ENCODE data around the gene SPRR2D. TPM values are rescaled to one million over a fixed set of nuclear protein-coding genes. Genes with fewer than 3 reads are reported as not detected.

Gene SPRR2D
- total RNA-seq, 2 experiments from 2014 or later = not detected

DNA sequence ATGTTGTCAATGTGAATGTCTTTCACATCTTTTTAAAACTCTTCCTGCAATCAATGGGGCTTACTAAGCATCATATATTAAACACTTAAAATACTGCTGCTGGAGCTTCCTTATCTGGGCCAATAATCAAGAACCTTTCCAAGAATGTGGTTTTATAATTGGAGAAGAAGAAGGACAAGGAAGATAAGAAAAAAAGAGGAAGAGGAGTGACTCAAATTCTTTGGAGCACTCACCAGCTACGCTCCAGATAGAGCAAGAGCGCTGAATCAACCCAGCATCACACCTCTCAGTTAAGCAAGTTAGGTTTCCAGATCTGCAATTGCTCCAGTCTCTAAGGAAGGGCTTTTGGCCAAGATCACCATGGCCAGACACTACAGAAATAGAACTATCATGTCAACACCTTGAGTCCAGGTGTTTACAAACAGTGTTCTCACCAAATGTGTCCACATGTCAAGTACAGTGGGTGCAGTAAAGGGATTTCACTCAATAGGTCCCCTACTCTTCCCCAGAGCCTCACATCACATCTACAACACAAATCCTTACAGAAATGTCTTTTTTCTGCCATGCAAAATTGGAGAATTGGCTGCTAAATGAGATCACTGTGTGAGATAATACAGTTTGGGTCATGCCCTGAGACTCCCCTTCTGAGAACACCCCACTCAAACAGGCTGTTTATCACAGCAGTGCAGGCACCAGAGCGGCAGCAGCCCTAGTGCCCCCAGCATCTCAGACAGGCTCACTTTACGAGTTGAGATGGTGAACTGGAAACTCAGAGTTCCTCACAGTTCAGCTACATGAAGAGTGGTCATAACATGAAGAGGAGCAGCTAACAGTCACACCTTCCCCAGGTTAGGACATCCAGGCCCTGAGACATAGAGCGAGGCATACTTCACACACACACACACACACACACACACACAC, 32.1 kb upstream of the SPRR2D start:
- Histone ChIP-seq H3K4me3 (ENCODE audit: low read length) (no peak overlapping the region), H3K36me3 (ENCODE audit: insufficient read depth, low read length) (no peaks in the 10 kb centered on the region), H3K9me3 (ENCODE audit: control insufficient read depth in 1 of 2, insufficient read depth in 1 of 2, low read length in 2 of 2) (no peaks in the 10 kb centered on the region), H3K27ac (ENCODE audit: low read depth in 1 of 2, low read length in 2 of 2) (no peak overlapping the region), H3K4me1 (ENCODE audit: insufficient read depth, low read length) (no peaks in the 10 kb centered on the region), H3K27me3 (ENCODE audit: control insufficient read depth in 1 of 2, insufficient read depth in 2 of 2, low read length in 2 of 2) (no peaks in the 10 kb centered on the region)
- Mint-ChIP-seq H3K36me3 (ENCODE audit: low read depth) (no peaks in the 10 kb centered on the region), H3K27ac (no peak overlapping the region), H3K4me1 (ENCODE audit: low read depth) (no peaks in the 10 kb centered on the region), H3K27me3 (peaks cover 37% of the 10 kb centered on the region), H3K4me3 (no peak overlapping the region), H3K9me3 (no peaks in the 10 kb centered on the region)
- TF ChIP-seq, protein P1, sequence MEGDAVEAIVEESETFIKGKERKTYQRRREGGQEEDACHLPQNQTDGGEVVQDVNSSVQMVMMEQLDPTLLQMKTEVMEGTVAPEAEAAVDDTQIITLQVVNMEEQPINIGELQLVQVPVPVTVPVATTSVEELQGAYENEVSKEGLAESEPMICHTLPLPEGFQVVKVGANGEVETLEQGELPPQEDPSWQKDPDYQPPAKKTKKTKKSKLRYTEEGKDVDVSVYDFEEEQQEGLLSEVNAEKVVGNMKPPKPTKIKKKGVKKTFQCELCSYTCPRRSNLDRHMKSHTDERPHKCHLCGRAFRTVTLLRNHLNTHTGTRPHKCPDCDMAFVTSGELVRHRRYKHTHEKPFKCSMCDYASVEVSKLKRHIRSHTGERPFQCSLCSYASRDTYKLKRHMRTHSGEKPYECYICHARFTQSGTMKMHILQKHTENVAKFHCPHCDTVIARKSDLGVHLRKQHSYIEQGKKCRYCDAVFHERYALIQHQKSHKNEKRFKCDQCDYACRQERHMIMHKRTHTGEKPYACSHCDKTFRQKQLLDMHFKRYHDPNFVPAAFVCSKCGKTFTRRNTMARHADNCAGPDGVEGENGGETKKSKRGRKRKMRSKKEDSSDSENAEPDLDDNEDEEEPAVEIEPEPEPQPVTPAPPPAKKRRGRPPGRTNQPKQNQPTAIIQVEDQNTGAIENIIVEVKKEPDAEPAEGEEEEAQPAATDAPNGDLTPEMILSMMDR (IDR thresholded peaks at IDR 0.05) = no peak
- ATAC-seq (ENCODE audit: poor library complexity) (no peak), DNase-seq (no peak)
- intact Hi-C loops (cut with DNase I, micrococcal nuclease) = no loop called here
- CTCF ChIA-PET = no interaction called here
- POLR2A ChIA-PET = no interaction called here

DNA sequence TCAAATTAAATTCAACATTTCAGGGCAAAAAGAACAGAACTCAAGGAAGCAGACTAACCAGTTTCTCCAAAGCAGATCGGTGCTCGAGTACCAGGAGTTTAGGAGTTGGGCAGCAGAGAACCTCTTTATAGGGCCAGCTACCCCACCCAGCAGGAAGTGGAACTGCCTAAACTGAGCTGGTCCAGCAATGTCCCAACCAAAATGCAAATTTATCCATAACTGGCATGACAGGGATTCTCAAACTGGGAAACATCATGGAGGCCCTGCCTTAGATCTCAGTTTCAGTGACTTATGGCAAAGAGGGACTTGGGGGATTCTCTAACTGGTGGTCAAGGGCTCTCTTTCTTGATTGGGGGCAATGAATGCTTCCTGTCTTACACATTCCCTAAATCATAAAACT, 30.6 kb upstream of the SPRR2D start, which contains the start of gene SPRR2B:
TSS of gene SPRR2B (minus strand) at position 101 of the 400 bp plus-strand sequence. CDS start 772 bp downstream, outside the sequence.
- Mint-ChIP-seq H3K36me3 (ENCODE audit: low read depth) (no peaks in the 10 kb centered on the region), H3K27me3 (peaks cover 43% of the 10 kb centered on the region), H3K4me1 (ENCODE audit: low read depth) (no peaks in the 10 kb centered on the region), H3K4me3 (no peak within 1 kb of the TSS), H3K9me3 (no peaks in the 10 kb centered on the region), H3K27ac (no peak within 1 kb of the TSS)
- POLR2A ChIA-PET = no interaction called here
- no peak for ATAC-seq (ENCODE audit: poor library complexity)
- H3K27me3 ChIP-seq (ENCODE audit: control insufficient read depth in 1 of 2, insufficient read depth in 2 of 2, low read length in 2 of 2) = no peaks in the 10 kb centered on the region
- TF ChIP-seq, protein P1 (IDR thresholded peaks at IDR 0.05) = no peak
- no peaks in the 10 kb centered on the region for H3K36me3 ChIP-seq (ENCODE audit: insufficient read depth, low read length)
- no peak within 1 kb of the TSS for H3K27ac ChIP-seq (ENCODE audit: low read depth in 1 of 2, low read length in 2 of 2)
- no peak for DNase-seq
- intact Hi-C loops (cut with DNase I, micrococcal nuclease) = no loop called here
- H3K4me3 ChIP-seq (ENCODE audit: low read length) = no peak within 1 kb of the TSS
- no peaks in the 10 kb centered on the region for H3K9me3 ChIP-seq (ENCODE audit: control insufficient read depth in 1 of 2, insufficient read depth in 1 of 2, low read length in 2 of 2)
- no peaks in the 10 kb centered on the region for H3K4me1 ChIP-seq (ENCODE audit: insufficient read depth, low read length)
- CTCF ChIA-PET = no interaction called here

DNA sequence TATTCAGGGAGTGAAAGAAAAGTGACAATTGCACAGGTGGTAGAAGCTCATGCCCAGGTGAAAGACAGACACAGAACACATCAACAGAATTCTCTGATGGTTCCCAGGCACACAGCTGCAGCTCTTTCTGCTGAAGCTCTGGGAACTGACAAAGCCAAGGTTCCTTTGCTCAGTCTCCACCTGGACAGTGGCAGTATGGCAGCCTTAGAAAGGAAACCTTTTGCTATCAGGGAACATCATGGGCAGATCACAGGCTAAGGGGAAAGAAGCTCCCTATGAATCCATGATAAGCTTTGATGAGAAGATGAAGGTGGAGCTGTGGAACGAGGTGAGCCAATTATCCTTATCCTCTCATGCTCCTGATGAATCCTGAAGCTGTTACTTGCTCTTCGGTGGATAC, 29.3 kb upstream of the SPRR2D start:
- no peak overlapping the region for H3K27ac Mint-ChIP-seq
- DNase-seq (no peak), ATAC-seq (ENCODE audit: poor library complexity) (no peak)
- H3K4me3 Mint-ChIP-seq = no peak overlapping the region
- Histone ChIP-seq H3K27ac (ENCODE audit: low read depth in 1 of 2, low read length in 2 of 2) (no peak overlapping the region), H3K27me3 (ENCODE audit: control insufficient read depth in 1 of 2, insufficient read depth in 2 of 2, low read length in 2 of 2) (no peaks in the 10 kb centered on the region), H3K4me1 (ENCODE audit: insufficient read depth, low read length) (no peaks in the 10 kb centered on the region), H3K4me3 (ENCODE audit: low read length) (no peak overlapping the region), H3K9me3 (ENCODE audit: control insufficient read depth in 1 of 2, insufficient read depth in 1 of 2, low read length in 2 of 2) (no peaks in the 10 kb centered on the region), H3K36me3 (ENCODE audit: insufficient read depth, low read length) (no peaks in the 10 kb centered on the region)
- H3K4me1 Mint-ChIP-seq (ENCODE audit: low read depth) = no peaks in the 10 kb centered on the region
- H3K9me3 Mint-ChIP-seq = no peaks in the 10 kb centered on the region
- H3K27me3 Mint-ChIP-seq = peaks cover 55% of the 10 kb centered on the region
- intact Hi-C loops (cut with DNase I, micrococcal nuclease) = no loop called here
- no peaks in the 10 kb centered on the region for H3K36me3 Mint-ChIP-seq (ENCODE audit: low read depth)
- TF ChIP-seq, protein P1 (IDR thresholded peaks at IDR 0.05) = no peak
- ChIA-PET CTCF (no interaction called here), POLR2A (no interaction called here)
